H9 (cell line): ENCODE measurements around the gene TNFRSF18. TPM values are rescaled to one million over a fixed set of nuclear protein-coding genes. Genes with fewer than 3 reads are reported as not detected.

ENCODE experiments used
- DNase-seq: peaks from one replicate; pipeline ENCODE4 v3.0.0-alpha.2; 2017
- H2AFZ ChIP-seq: one replicate; pipeline ENCODE4 v1.6.1; 2013; ENCODE audit warnings: mild to moderate bottlenecking, low read length, control low read depth, moderate library complexity
- H2AK5ac ChIP-seq: 2 replicates; pipeline ENCODE4 v1.6.1; 2013; ENCODE audit warnings: low read length, control low read depth, mixed read lengths; ENCODE audit not compliant: insufficient read length
- H2BK120ac ChIP-seq: one replicate; pipeline ENCODE4 v1.6.1; 2013; ENCODE audit warnings: low read depth, mild to moderate bottlenecking, low read length, control low read depth, inconsistent platforms; ENCODE audit not compliant: poor library complexity, severe bottlenecking
- H2BK12ac ChIP-seq: 2 replicates; pipeline ENCODE4 v1.6.1; 2013; ENCODE audit warnings: low read length, control low read depth, mixed read lengths, low read depth; ENCODE audit not compliant: insufficient read length
- H2BK15ac ChIP-seq: 2 replicates; pipeline ENCODE4 v1.6.1; 2013; ENCODE audit warnings: low read depth, low read length, control low read depth
- H2BK20ac ChIP-seq: one replicate; pipeline ENCODE4 v1.6.1; 2013; ENCODE audit warnings: low read depth, mild to moderate bottlenecking, low read length, control low read depth, inconsistent platforms; ENCODE audit not compliant: poor library complexity, severe bottlenecking
- H2BK5ac ChIP-seq: 2 replicates; pipeline ENCODE4 v1.6.1; 2013; ENCODE audit warnings: low read length, control low read depth, mixed read lengths; ENCODE audit not compliant: insufficient read length
- H3K14ac ChIP-seq: 2 replicates; pipeline ENCODE4 v1.6.1; 2013; ENCODE audit warnings: low read length, control low read depth; ENCODE audit not compliant: insufficient read depth
- H3K18ac ChIP-seq: 2 replicates; pipeline ENCODE4 v1.6.1; 2013; ENCODE audit warnings: low read depth, mild to moderate bottlenecking, mixed read lengths, low read length, control low read depth; ENCODE audit not compliant: insufficient read length
- H3K23ac ChIP-seq: 2 replicates; pipeline ENCODE4 v1.6.1; 2013; ENCODE audit warnings: low read length, control low read depth, mixed read lengths, low read depth; ENCODE audit not compliant: insufficient read length
- H3K23me2 ChIP-seq: 2 replicates; pipeline ENCODE4 v1.6.1; 2013; ENCODE audit warnings: low read depth, mild to moderate bottlenecking, mixed read lengths, low read length, control low read depth; ENCODE audit not compliant: insufficient read length, poor library complexity, severe bottlenecking
- H3K27ac ChIP-seq: 2 replicates; pipeline ENCODE4 v1.5.1; 2013; ENCODE audit warnings: low read length, control low read depth, mixed read lengths, low read depth; ENCODE audit not compliant: insufficient read length
- H3K27me3 ChIP-seq: 2 replicates; pipeline ENCODE4 v1.6.1; 2013; ENCODE audit warnings: low read length, control low read depth, inconsistent platforms; ENCODE audit not compliant: insufficient read depth
- H3K4ac ChIP-seq: 2 replicates; pipeline ENCODE4 v1.6.1; 2013; ENCODE audit warnings: low read depth, mild to moderate bottlenecking, control low read depth, inconsistent platforms, low read length, moderate library complexity
- H3K4me1 ChIP-seq: 2 replicates; pipeline ENCODE4 v1.6.1; 2013; ENCODE audit warnings: low read length, control low read depth, inconsistent platforms; ENCODE audit not compliant: insufficient read depth
- H3K4me2 ChIP-seq: 2 replicates; pipeline ENCODE4 v1.6.1; 2013; ENCODE audit warnings: low read length, control low read depth, mixed read lengths; ENCODE audit not compliant: insufficient read length, insufficient read depth
- H3K56ac ChIP-seq: 2 replicates; pipeline ENCODE4 v1.6.1; 2013; ENCODE audit warnings: low read depth, mild to moderate bottlenecking, mixed read lengths, low read length, control low read depth; ENCODE audit not compliant: insufficient read length
- H3K79me1 ChIP-seq: 2 replicates; pipeline ENCODE4 v1.6.1; 2013; ENCODE audit warnings: low read depth, mild to moderate bottlenecking, moderate library complexity, low read length, control low read depth, inconsistent platforms; ENCODE audit not compliant: insufficient read depth, poor library complexity, severe bottlenecking
- H3K79me2 ChIP-seq: 2 replicates; pipeline ENCODE4 v1.6.1; 2013; ENCODE audit warnings: low read length, control low read depth, inconsistent platforms; ENCODE audit not compliant: insufficient read depth
- H3K9ac ChIP-seq: 2 replicates; pipeline ENCODE4 v1.6.1; 2013; ENCODE audit warnings: low read length, control low read depth, mixed read lengths; ENCODE audit not compliant: insufficient read length; ENCODE audit errors: extremely low read depth
- H3K9me3 ChIP-seq: one replicate; pipeline ENCODE4 v1.6.1; 2013; ENCODE audit warnings: low read depth, low read length, inconsistent platforms; ENCODE audit not compliant: control insufficient read depth
- H3T11ph ChIP-seq: one replicate; pipeline ENCODE4 v1.6.1; 2013; ENCODE audit warnings: mild to moderate bottlenecking, low read length, control low read depth, inconsistent platforms
- H4K20me1 ChIP-seq: one replicate; pipeline ENCODE4 v1.6.1; 2013; ENCODE audit not compliant: control insufficient read depth, insufficient read length, insufficient read depth
- H4K5ac ChIP-seq: 2 replicates; pipeline ENCODE4 v1.6.1; 2013; ENCODE audit warnings: low read depth, mild to moderate bottlenecking, mixed read lengths, low read length, control low read depth; ENCODE audit not compliant: insufficient read length
- H4K8ac ChIP-seq: replicated peaks from 2 replicates; pipeline ENCODE4 v1.6.1; 2013; ENCODE audit warnings: low read length, control low read depth, mixed read lengths, low read depth; ENCODE audit not compliant: insufficient read length
- H4K91ac ChIP-seq: 2 replicates; pipeline ENCODE4 v1.6.1; 2013; ENCODE audit warnings: low read depth, mild to moderate bottlenecking, moderate library complexity, mixed read lengths, low read length, control low read depth; ENCODE audit not compliant: insufficient read length
- H3K27ac Mint-ChIP-seq, 3 experiments: 2 replicates in 2 of 3; 3 replicates in 1 of 3; pipeline ENCODE4 v1.8.0; 2020 to 2021; ENCODE audit warnings: mixed read lengths in 3 of 3, mild to moderate bottlenecking in 1 of 3, moderate library complexity in 1 of 3
- H3K27me3 Mint-ChIP-seq: 2 replicates; pipeline ENCODE4 v1.8.0; 2021; ENCODE audit warnings: low read depth, mild to moderate bottlenecking, moderate library complexity, mixed read lengths
- H3K36me3 Mint-ChIP-seq, 3 experiments: 2 replicates in 2 of 3; 3 replicates in 1 of 3; pipeline ENCODE4 v1.8.0; 2020 to 2021; ENCODE audit warnings: low read depth in 3 of 3, mixed read lengths in 3 of 3; ENCODE audit not compliant: insufficient read depth in 1 of 3
- H3K4me1 Mint-ChIP-seq, 2 experiments: 2 replicates each; pipeline ENCODE4 v1.8.0; 2020; ENCODE audit warnings: mixed read lengths in 2 of 2
- H3K4me3 Mint-ChIP-seq, 2 experiments: 2 replicates in 1 of 2; 3 replicates in 1 of 2; pipeline ENCODE4 v1.8.0; 2020 to 2021; ENCODE audit warnings: mild to moderate bottlenecking in 2 of 2, mixed read lengths in 2 of 2, moderate library complexity in 1 of 2
- H3K9me3 Mint-ChIP-seq, 2 experiments: 2 replicates in 1 of 2; 3 replicates in 1 of 2; pipeline ENCODE4 v1.8.0; 2020; ENCODE audit warnings: mild to moderate bottlenecking in 2 of 2, mixed read lengths in 2 of 2, moderate library complexity in 1 of 2
- WGBS: extraction: QIAGEN DNeasy Blood & Tissue Kit; methylation state at CpG from one replicate; pipeline ENCODE4 v1.1.7; 2013; ENCODE audit warnings: missing lambda C conversion rate, low lambda C conversion rate, mixed read lengths; ENCODE audit not compliant: insufficient read length; ENCODE audit errors: extremely low coverage; 5-methylcytosine and 5-hydroxymethylcytosine counted together
- total RNA-seq: library from RNA; stranded (reverse); gene quantifications from 2 replicates; pipeline ENCODE4 v1.2.1, GENCODE V29; 2021
- TF ChIP-seq, protein P1 (sequence below): fragments of 200-600 bp; sonication (generic); conservative IDR thresholded peaks from 3 replicates; pipeline ENCODE4 v1.8.0; 2021; ENCODE audit warnings: antibody characterized with exemption, mild to moderate bottlenecking

The TNFRSF18 gene
- total RNA-seq, 1 experiment from 2014 or later, result 2.0 TPM

DNA sequence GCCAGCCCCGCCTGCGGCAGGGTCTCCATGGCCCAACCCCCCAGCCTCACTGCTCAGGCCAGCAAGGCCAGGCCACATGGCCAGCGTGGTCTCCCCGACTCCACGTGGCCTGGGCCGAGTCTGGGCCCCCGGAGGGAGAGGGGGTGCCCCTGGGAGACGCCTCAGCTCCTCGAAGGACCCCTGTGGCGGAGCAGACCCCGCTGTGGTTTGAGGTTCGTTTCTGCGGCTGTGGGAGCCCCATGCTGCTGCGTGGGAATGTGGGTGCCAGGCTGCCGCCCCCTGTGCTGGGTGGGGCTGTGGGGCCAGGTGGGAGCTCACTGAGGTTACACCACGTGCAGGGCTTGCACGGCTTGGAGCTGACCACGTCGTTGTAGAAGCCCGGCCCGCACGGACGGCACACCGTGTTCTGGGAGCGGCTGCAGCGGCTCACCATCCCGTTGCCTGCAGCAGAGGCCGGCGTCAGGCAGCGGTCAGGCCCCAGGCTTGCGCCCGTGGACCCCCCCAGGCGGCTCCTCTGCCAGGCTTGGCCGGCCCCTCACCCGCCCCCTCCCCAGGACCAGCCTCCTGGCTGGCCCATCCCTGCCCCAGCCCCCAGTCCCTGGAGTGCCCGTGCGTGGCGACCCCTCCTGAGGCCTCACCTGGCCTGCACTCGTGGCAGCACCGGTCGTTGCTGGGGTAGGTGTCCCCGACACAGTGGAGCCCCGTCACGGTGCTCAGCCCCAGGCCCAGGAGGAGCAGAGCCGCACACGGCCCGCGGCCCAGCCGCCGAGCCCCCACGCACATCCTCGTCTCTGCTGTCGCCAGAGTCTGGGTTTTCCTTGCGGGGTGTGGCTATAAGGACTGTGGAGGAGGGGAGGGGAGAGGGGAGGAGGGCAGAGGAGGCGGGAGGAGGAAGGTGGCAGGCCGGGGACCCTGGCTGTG is 7.2 kb upstream of the TNFRSF18 start, which contains the start of gene TNFRSF4:
Gene TNFRSF4 (minus strand): TSS at position 809 of the 921 bp plus-strand sequence. CDS start 26 bp downstream, at position 783.
- Histone ChIP-seq H3K27me3 (no peaks in the 10 kb centered on the region), H2AK5ac (no peak within 1 kb of the TSS), H2BK15ac (peak within 1 kb of the TSS; percentile 54; the same call in 1 of the 2 replicates), H2AFZ (no peak within 1 kb of the TSS), H3T11ph (no peak within 1 kb of the TSS), H3K23me2 (no peaks in the 10 kb centered on the region), H3K4ac (no peak within 1 kb of the TSS), H4K91ac (no peak within 1 kb of the TSS), H3K27ac (no peak within 1 kb of the TSS), H4K20me1 (no peaks in the 10 kb centered on the region), H2BK120ac (no peak within 1 kb of the TSS), H3K79me1 (no peaks in the 10 kb centered on the region), H4K8ac (no peak within 1 kb of the TSS), H2BK12ac (no peak within 1 kb of the TSS), H3K4me2 (no peak within 1 kb of the TSS), H3K23ac (no peak within 1 kb of the TSS), H3K56ac (no peak within 1 kb of the TSS), H2BK20ac (no peak within 1 kb of the TSS), H3K14ac (no peak within 1 kb of the TSS; the same call in 1 of the 2 replicates), H2BK5ac (no peak within 1 kb of the TSS), H3K4me1 (no peaks in the 10 kb centered on the region), H3K79me2 (no peaks in the 10 kb centered on the region), H3K9ac (no peak within 1 kb of the TSS), H3K18ac (no peak within 1 kb of the TSS), H3K9me3 (no peaks in the 10 kb centered on the region), H4K5ac (no peak within 1 kb of the TSS)
- Mint-ChIP-seq H3K4me1 (peaks cover 0 to 4% of the 10 kb centered on the region in 2 experiments; a peak in 1 of 4 replicates), H3K9me3 (no peaks in the 10 kb centered on the region), H3K27ac (peak within 1 kb of the TSS in 1 of 3 experiments; percentile 80; a peak in 1 of 7 replicates), H3K4me3 (no peak within 1 kb of the TSS), H3K36me3 (peaks cover 5 to 18% (median 18%) of the 10 kb centered on the region in 3 experiments; a peak in 6 of 7 replicates), H3K27me3 (peaks cover 2% of the 10 kb centered on the region)
- TF ChIP-seq, protein P1, sequence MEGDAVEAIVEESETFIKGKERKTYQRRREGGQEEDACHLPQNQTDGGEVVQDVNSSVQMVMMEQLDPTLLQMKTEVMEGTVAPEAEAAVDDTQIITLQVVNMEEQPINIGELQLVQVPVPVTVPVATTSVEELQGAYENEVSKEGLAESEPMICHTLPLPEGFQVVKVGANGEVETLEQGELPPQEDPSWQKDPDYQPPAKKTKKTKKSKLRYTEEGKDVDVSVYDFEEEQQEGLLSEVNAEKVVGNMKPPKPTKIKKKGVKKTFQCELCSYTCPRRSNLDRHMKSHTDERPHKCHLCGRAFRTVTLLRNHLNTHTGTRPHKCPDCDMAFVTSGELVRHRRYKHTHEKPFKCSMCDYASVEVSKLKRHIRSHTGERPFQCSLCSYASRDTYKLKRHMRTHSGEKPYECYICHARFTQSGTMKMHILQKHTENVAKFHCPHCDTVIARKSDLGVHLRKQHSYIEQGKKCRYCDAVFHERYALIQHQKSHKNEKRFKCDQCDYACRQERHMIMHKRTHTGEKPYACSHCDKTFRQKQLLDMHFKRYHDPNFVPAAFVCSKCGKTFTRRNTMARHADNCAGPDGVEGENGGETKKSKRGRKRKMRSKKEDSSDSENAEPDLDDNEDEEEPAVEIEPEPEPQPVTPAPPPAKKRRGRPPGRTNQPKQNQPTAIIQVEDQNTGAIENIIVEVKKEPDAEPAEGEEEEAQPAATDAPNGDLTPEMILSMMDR, result no peak
- no peak for DNase-seq
- no CpG with 5 or more reads among the region's 56 CpGs for WGBS
